Measurements from ENCODE around the gene TM4SF1.

TM4SF1 gene

DNA sequence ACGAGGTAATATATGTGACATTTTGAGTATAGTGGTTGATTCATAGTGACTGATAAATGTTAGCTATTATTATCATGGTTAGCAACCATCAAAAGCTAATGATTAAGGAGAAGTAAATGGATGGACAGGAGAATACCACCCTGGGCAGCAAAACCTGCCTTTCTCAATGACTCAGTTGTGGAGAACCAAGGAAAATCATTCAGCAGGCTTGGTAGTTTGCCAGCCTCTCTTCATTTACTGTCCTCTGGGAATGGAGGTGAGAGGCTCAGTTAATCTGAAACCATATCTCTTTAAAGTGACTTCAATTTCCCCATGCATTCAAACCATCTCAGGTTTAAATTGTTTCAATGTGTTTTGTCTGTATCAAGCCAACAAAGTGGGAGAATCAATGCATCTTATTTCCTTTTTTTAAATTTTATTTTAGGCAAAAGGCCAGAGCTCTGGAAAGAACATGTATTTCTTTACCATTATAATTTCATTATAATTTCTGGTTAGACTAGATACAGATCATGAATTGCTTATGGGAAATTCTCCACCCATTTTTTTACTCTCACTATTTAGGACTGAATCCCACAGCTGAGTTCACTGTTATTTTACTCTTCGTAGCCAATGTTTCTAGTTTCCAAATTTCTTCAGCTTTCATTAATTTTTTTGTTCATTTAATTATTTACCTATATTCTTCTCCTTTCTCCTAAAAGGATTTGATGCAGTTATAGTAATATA, 46.7 kb downstream of the TM4SF1 start:
- H3K36me3 ChIP-seq (ENCODE audit: control insufficient read depth, insufficient read depth, low read length) = no peaks in the 10 kb centered on the region
- no peak overlapping the region for H3K9ac ChIP-seq (ENCODE audit: low read length)
- H3K4me1 ChIP-seq (ENCODE audit: control insufficient read depth, insufficient read depth, low read length) = peaks cover 8% of the 10 kb centered on the region
- H3K9me3 ChIP-seq (ENCODE audit: control insufficient read depth, low read length) = no peaks in the 10 kb centered on the region
- no peaks in the 10 kb centered on the region for H3K27me3 ChIP-seq (ENCODE audit: control insufficient read depth, insufficient read depth, low read length)
- no peak overlapping the region for H3K4me3 ChIP-seq (ENCODE audit: low read length)

DNA sequence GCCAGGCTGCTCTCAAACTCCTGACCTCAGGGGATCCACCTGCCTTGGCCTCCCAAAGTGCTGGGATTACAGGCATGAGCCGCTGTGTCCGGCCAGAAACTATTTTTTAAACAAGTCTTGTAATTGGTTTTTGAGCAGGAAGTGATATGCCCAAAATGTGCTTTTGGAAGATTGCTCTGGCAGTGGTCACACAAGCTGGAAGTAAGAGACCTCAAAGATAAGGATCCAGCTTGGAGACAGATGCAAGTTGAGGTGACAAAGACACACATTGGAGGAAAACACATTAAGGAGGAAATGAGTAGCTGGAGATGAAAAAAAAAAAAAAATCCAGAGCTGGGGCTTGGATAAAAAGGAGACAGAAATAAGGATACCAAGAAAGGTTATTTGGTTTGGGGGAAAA, 50.3 kb downstream of the TM4SF1 start:
- no peaks in the 10 kb centered on the region for H3K27me3 ChIP-seq (ENCODE audit: control insufficient read depth, insufficient read depth, low read length)
- no peaks in the 10 kb centered on the region for H3K9me3 ChIP-seq (ENCODE audit: control insufficient read depth, low read length)
- no peaks in the 10 kb centered on the region for H3K36me3 ChIP-seq (ENCODE audit: control insufficient read depth, insufficient read depth, low read length)
- no peak overlapping the region for H3K9ac ChIP-seq (ENCODE audit: low read length)
- no peaks in the 10 kb centered on the region for H3K4me1 ChIP-seq (ENCODE audit: control insufficient read depth, insufficient read depth, low read length)
- H3K4me3 ChIP-seq (ENCODE audit: low read length) = no peak overlapping the region

DNA sequence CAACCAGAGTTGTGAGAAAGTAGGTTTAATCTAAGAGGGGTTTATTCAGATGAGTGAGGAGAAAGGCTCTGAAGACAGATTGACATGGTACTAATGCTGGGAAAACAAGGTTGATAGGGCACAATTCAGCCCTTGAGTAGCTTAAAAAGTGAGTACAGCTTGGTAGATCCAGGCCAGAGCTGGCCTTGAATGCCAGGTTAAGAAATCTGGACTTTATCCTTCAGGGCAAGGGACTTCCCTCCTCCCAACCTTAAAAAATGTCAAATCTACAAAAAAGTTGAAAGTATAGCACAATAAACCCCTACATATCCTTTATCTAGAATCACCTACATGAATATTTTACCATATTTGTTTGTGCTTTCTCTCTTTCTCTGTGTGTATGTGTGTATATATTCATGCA, 51.9 kb downstream of the TM4SF1 start:
- Histone ChIP-seq H3K27me3 (ENCODE audit: control insufficient read depth, insufficient read depth, low read length) (no peaks in the 10 kb centered on the region), H3K4me1 (ENCODE audit: control insufficient read depth, insufficient read depth, low read length) (no peaks in the 10 kb centered on the region), H3K36me3 (ENCODE audit: control insufficient read depth, insufficient read depth, low read length) (no peaks in the 10 kb centered on the region), H3K4me3 (ENCODE audit: low read length) (no peak overlapping the region), H3K9me3 (ENCODE audit: control insufficient read depth, low read length) (no peaks in the 10 kb centered on the region), H3K9ac (ENCODE audit: low read length) (no peak overlapping the region)

DNA sequence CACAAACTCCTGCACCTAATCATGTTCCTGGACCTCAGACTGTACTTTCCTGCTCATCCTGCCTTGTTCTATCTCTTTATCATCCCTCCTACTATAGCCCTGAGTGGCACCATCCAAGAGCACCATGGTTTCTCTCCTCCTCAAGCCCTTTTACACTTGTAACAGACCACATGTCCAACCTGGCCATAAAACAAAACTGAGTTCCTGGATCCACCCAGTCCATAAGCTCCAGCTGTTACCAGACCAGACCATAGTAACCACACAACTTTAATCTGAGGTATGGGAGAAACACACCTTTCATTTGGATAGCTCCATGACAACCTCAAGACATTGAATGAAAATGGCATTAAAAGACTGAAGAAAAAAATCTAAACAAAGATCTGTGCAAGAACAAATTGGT, 53.1 kb downstream of the TM4SF1 start:
- Histone ChIP-seq H3K4me3 (ENCODE audit: low read length) (no peak overlapping the region), H3K9ac (ENCODE audit: low read length) (no peak overlapping the region), H3K4me1 (ENCODE audit: control insufficient read depth, insufficient read depth, low read length) (no peaks in the 10 kb centered on the region), H3K9me3 (ENCODE audit: control insufficient read depth, low read length) (no peaks in the 10 kb centered on the region), H3K27me3 (ENCODE audit: control insufficient read depth, insufficient read depth, low read length) (no peaks in the 10 kb centered on the region), H3K36me3 (ENCODE audit: control insufficient read depth, insufficient read depth, low read length) (no peaks in the 10 kb centered on the region)

DNA sequence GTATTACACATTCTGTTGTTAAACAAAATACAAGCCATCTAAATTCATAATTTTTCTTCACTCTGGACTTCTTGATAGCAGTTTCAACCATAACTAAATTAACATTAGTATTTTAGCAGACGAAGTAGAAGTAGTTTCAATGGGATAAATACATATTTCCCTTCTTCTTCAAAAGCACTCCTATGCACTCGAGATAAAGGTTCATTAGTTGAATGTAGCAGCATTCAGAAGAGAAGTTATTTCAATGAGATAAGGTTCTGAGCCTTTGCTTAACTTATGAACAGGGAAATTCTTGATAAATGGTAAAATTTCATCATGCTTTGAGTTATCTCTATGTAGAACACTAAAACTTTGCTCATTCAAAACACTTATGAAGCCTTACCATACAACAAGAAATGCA, 55.8 kb downstream of the TM4SF1 start:
- Histone ChIP-seq H3K4me1 (ENCODE audit: control insufficient read depth, insufficient read depth, low read length) (peaks cover 6% of the 10 kb centered on the region), H3K4me3 (ENCODE audit: low read length) (no peak overlapping the region), H3K27me3 (ENCODE audit: control insufficient read depth, insufficient read depth, low read length) (no peaks in the 10 kb centered on the region), H3K36me3 (ENCODE audit: control insufficient read depth, insufficient read depth, low read length) (no peaks in the 10 kb centered on the region), H3K9me3 (ENCODE audit: control insufficient read depth, low read length) (no peaks in the 10 kb centered on the region), H3K9ac (ENCODE audit: low read length) (no peak overlapping the region)

DNA sequence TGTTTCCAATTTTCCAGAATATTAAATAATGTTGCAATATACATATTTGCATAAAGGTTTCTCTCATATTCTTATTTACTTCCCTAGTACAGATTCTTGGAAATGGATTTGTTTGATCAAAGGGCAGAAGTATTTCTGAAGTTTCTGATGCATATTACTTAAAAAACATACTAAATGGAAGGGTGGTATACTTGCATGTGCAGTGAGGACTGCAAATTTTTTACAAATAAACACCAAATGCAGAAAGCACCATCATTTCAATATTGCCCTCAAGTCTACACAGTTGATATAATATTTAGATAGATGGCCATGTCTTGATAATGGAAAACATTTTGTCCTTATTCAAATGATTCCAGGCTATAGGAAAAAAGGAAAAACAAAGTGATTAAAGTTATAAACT, 56.3 kb downstream of the TM4SF1 start:
- no peak overlapping the region for H3K9ac ChIP-seq (ENCODE audit: low read length)
- H3K9me3 ChIP-seq (ENCODE audit: control insufficient read depth, low read length) = no peaks in the 10 kb centered on the region
- no peaks in the 10 kb centered on the region for H3K27me3 ChIP-seq (ENCODE audit: control insufficient read depth, insufficient read depth, low read length)
- peaks cover 11% of the 10 kb centered on the region for H3K4me1 ChIP-seq (ENCODE audit: control insufficient read depth, insufficient read depth, low read length)
- H3K4me3 ChIP-seq (ENCODE audit: low read length) = no peak overlapping the region
- no peaks in the 10 kb centered on the region for H3K36me3 ChIP-seq (ENCODE audit: control insufficient read depth, insufficient read depth, low read length)

DNA sequence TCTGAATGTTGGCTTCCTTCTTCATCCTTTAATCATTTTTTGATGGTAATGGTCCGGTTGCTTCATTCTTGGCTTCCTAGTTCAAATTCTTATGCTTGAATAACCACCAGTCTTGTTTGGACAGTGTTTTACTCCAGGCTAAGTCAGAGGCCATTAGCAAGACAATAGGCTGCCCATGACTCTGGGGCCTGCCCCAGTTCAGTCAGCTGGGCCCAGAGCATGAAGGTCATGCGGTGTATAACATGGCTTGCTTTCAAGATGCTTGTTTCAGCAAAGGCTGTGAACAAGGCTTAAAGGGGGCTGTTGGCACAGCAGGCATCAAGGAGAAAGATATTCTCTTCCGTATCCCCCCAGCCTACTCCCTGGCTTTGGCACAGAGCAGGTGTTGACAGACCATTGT, 57.7 kb downstream of the TM4SF1 start:
- Histone ChIP-seq H3K4me1 (ENCODE audit: control insufficient read depth, insufficient read depth, low read length) (peaks cover 23% of the 10 kb centered on the region), H3K9ac (ENCODE audit: low read length) (no peak overlapping the region), H3K9me3 (ENCODE audit: control insufficient read depth, low read length) (no peaks in the 10 kb centered on the region), H3K27me3 (ENCODE audit: control insufficient read depth, insufficient read depth, low read length) (no peaks in the 10 kb centered on the region), H3K4me3 (ENCODE audit: low read length) (no peak overlapping the region), H3K36me3 (ENCODE audit: control insufficient read depth, insufficient read depth, low read length) (no peaks in the 10 kb centered on the region)
